Uterus (tissue), 4 donors: Measurements from ENCODE around the gene COMMD6. TPM values are rescaled to one million over a fixed set of nuclear protein-coding genes. Genes with fewer than 3 reads are reported as not detected.
"Not testable (repeated sequence)": the region's sequence is repeated elsewhere in the genome, so short reads cannot be mapped to it uniquely, and the experiment has no call there.

Experiments used
- DNase-seq, 2 donors: peaks; one replicate each; pipeline ENCODE4 v3.0.0-alpha.2; 2019 to 2020
- H3K27ac ChIP-seq, 2 donors: fragments of 200-600 bp; sonication (generic); 1 replicate in 1 of 2; 2 replicates in 1 of 2; pipeline ENCODE4 v1.5.1; 2016 to 2018
- H3K27me3 ChIP-seq, 2 donors: fragments of 200-600 bp; sonication (generic); one replicate each; pipeline ENCODE4 v1.5.1; 2018 to 2019; ENCODE audit warnings: control low read depth in 1 of 2
- H3K36me3 ChIP-seq, 2 donors: fragments of 200-600 bp; sonication (generic); one replicate each; pipeline ENCODE4 v1.5.1; 2019; ENCODE audit warnings: control low read depth in 1 of 2
- H3K4me1 ChIP-seq, 2 donors: fragments of 200-600 bp; sonication (generic); one replicate each; pipeline ENCODE4 v1.5.1; 2018 to 2019; ENCODE audit warnings: control low read depth in 1 of 2
- H3K4me3 ChIP-seq, 2 donors: fragments of 200-600 bp; sonication (generic); 1 replicate in 1 of 2; 2 replicates in 1 of 2; pipeline ENCODE4 v1.5.1; 2018 to 2019; ENCODE audit warnings: mild to moderate bottlenecking in 1 of 2
- H3K9me3 ChIP-seq, 2 donors: fragments of 200-600 bp; sonication (generic); one replicate each; pipeline ENCODE4 v1.5.1; 2019; ENCODE audit warnings: control low read depth in 1 of 2
- CTCF ChIP-seq, 4 experiments: fragments of 200-600 bp in 2 of 4; fragments of 450-650 bp in 2 of 4; sonication (generic) in 2 of 4; IDR thresholded peaks; one replicate each; pipeline ENCODE4 v1.5.1; 2016 to 2019; ENCODE audit warnings: antibody characterized with exemption in 4 of 4, mild to moderate bottlenecking in 2 of 4, moderate library complexity in 1 of 4
- POLR2A ChIP-seq, 2 donors: fragments of 450-650 bp; IDR thresholded peaks; one replicate each; pipeline ENCODE4 v1.6.1; 2016; ENCODE audit warnings: antibody characterized with exemption in 2 of 2, mild to moderate bottlenecking in 1 of 2, moderate library complexity in 1 of 2
- intact Hi-C: fragments of 100-400 bp; cut with DNase I; formaldehyde crosslinking; loops from one replicate; pipeline ENCODE4 v1.15.1; 2023; ENCODE audit warnings: low total_unique reads
- total RNA-seq, 4 donors: library from RNA; depleted of rRNA in 3 of 4; stranded (reverse); fragments of >200 nt in 3 of 4; gene quantifications; one replicate each; pipeline versions ENCODE4 v1.1.0 to v1.2.4, GENCODE V29; 2014 to 2023
- donor health status: DM: yes; HTN: yes; CAD: no.

COMMD6 gene
- total RNA-seq, 4 donors from 2014 or later = 33.7 to 1,264 (median 574) TPM

GRCh38 chr13:75547917-75548316 lies 10.3 kb upstream of the COMMD6 start:
- H3K4me3 ChIP-seq = no peak overlapping the region
- no peak for DNase-seq
- no peaks in the 10 kb centered on the region for H3K4me1 ChIP-seq
- intact Hi-C loops = no loop called here
- no peaks in the 10 kb centered on the region for H3K9me3 ChIP-seq
- H3K36me3 ChIP-seq = no peaks in the 10 kb centered on the region
- H3K27me3 ChIP-seq = no peaks in the 10 kb centered on the region
- no peak for TF ChIP-seq POLR2A (IDR thresholded peaks at IDR 0.05)
- TF ChIP-seq CTCF (IDR thresholded peaks at IDR 0.05) = no peak
- no peak overlapping the region for H3K27ac ChIP-seq

GRCh38 chr13:75545386-75545785 lies 7.7 kb upstream of the COMMD6 start:
- H3K27me3 ChIP-seq, intact Hi-C loops, H3K4me1 ChIP-seq, H3K4me3 ChIP-seq, H3K36me3 ChIP-seq, DNase-seq, H3K9me3 ChIP-seq, H3K27ac ChIP-seq: not testable (repeated sequence)

- H3K27ac ChIP-seq = no peak overlapping the region
- H3K4me1 ChIP-seq = no peaks in the 10 kb centered on the region
- no peak for DNase-seq
- no peaks in the 10 kb centered on the region for H3K27me3 ChIP-seq
- no peaks in the 10 kb centered on the region for H3K36me3 ChIP-seq
- TF ChIP-seq POLR2A (IDR thresholded peaks at IDR 0.05) (no peak), CTCF (IDR thresholded peaks at IDR 0.05) (no peak)
- H3K4me3 ChIP-seq = no peak overlapping the region
- intact Hi-C loops = no loop called here
- H3K9me3 ChIP-seq = no peaks in the 10 kb centered on the region
These were observed 7.2 kb upstream of the COMMD6 start for GRCh38 chr13:75544681-75545330.

GRCh38 chr13:75541961-75542360 lies 4.3 kb upstream of the COMMD6 start:
- TF ChIP-seq POLR2A (IDR thresholded peaks at IDR 0.05) = no peak
- TF ChIP-seq CTCF (IDR thresholded peaks at IDR 0.05) = no peak
- H3K27me3 ChIP-seq = no peaks in the 10 kb centered on the region
- no peaks in the 10 kb centered on the region for H3K4me1 ChIP-seq
- no peaks in the 10 kb centered on the region for H3K9me3 ChIP-seq
- H3K36me3 ChIP-seq = no peaks in the 10 kb centered on the region
- no peak overlapping the region for H3K27ac ChIP-seq
- intact Hi-C loops = no loop called here
- no peak overlapping the region for H3K4me3 ChIP-seq
- no peak for DNase-seq

GRCh38 chr13:75541287-75541686 lies 3.6 kb upstream of the COMMD6 start:
- no peak overlapping the region for H3K4me3 ChIP-seq
- H3K27me3 ChIP-seq = no peaks in the 10 kb centered on the region
- intact Hi-C loops = no loop called here
- TF ChIP-seq CTCF (IDR thresholded peaks at IDR 0.05) (no peak), POLR2A (IDR thresholded peaks at IDR 0.05) (no peak)
- H3K9me3 ChIP-seq = no peaks in the 10 kb centered on the region
- H3K27ac ChIP-seq = no peak overlapping the region
- no peak for DNase-seq
- no peaks in the 10 kb centered on the region for H3K36me3 ChIP-seq
- H3K4me1 ChIP-seq = peaks cover 0 to 5% of the 10 kb centered on the region in 2 donors

- Histone ChIP-seq H3K27ac (no peak overlapping the region), H3K4me3 (no peak overlapping the region), H3K36me3 (no peaks in the 10 kb centered on the region), H3K4me1 (peaks cover 0 to 9% of the 10 kb centered on the region in 2 donors), H3K27me3 (no peaks in the 10 kb centered on the region), H3K9me3 (no peaks in the 10 kb centered on the region)
- TF ChIP-seq POLR2A (IDR thresholded peaks at IDR 0.05) = no peak
- TF ChIP-seq CTCF (IDR thresholded peaks at IDR 0.05) = no peak
- intact Hi-C loops = no loop called here
- DNase-seq = no peak
These were observed 3.8 kb downstream of the COMMD6 start for GRCh38 chr13:75533861-75534260.
